H9 (cell line): ENCODE measurements around the gene STAU1. TPM values are rescaled to one million over a fixed set of nuclear protein-coding genes. Genes with fewer than 3 reads are reported as not detected.

Experiments
- DNase-seq: peaks from one replicate; pipeline ENCODE4 v3.0.0-alpha.2; 2017
- H2AFZ ChIP-seq: one replicate; pipeline ENCODE4 v1.6.1; 2013; ENCODE audit warnings: mild to moderate bottlenecking, low read length, control low read depth, moderate library complexity
- H2AK5ac ChIP-seq: 2 replicates; pipeline ENCODE4 v1.6.1; 2013; ENCODE audit warnings: low read length, control low read depth, mixed read lengths; ENCODE audit not compliant: insufficient read length
- H2BK120ac ChIP-seq: one replicate; pipeline ENCODE4 v1.6.1; 2013; ENCODE audit warnings: low read depth, mild to moderate bottlenecking, low read length, control low read depth, inconsistent platforms; ENCODE audit not compliant: poor library complexity, severe bottlenecking
- H2BK12ac ChIP-seq: 2 replicates; pipeline ENCODE4 v1.6.1; 2013; ENCODE audit warnings: low read length, control low read depth, mixed read lengths, low read depth; ENCODE audit not compliant: insufficient read length
- H2BK15ac ChIP-seq: 2 replicates; pipeline ENCODE4 v1.6.1; 2013; ENCODE audit warnings: low read depth, low read length, control low read depth
- H2BK20ac ChIP-seq: one replicate; pipeline ENCODE4 v1.6.1; 2013; ENCODE audit warnings: low read depth, mild to moderate bottlenecking, low read length, control low read depth, inconsistent platforms; ENCODE audit not compliant: poor library complexity, severe bottlenecking
- H2BK5ac ChIP-seq: 2 replicates; pipeline ENCODE4 v1.6.1; 2013; ENCODE audit warnings: low read length, control low read depth, mixed read lengths; ENCODE audit not compliant: insufficient read length
- H3K14ac ChIP-seq: 2 replicates; pipeline ENCODE4 v1.6.1; 2013; ENCODE audit warnings: low read length, control low read depth; ENCODE audit not compliant: insufficient read depth
- H3K18ac ChIP-seq: 2 replicates; pipeline ENCODE4 v1.6.1; 2013; ENCODE audit warnings: low read depth, mild to moderate bottlenecking, mixed read lengths, low read length, control low read depth; ENCODE audit not compliant: insufficient read length
- H3K23ac ChIP-seq: 2 replicates; pipeline ENCODE4 v1.6.1; 2013; ENCODE audit warnings: low read length, control low read depth, mixed read lengths, low read depth; ENCODE audit not compliant: insufficient read length
- H3K23me2 ChIP-seq: 2 replicates; pipeline ENCODE4 v1.6.1; 2013; ENCODE audit warnings: low read depth, mild to moderate bottlenecking, mixed read lengths, low read length, control low read depth; ENCODE audit not compliant: insufficient read length, poor library complexity, severe bottlenecking
- H3K27ac ChIP-seq: 2 replicates; pipeline ENCODE4 v1.5.1; 2013; ENCODE audit warnings: low read length, control low read depth, mixed read lengths, low read depth; ENCODE audit not compliant: insufficient read length
- H3K27me3 ChIP-seq: 2 replicates; pipeline ENCODE4 v1.6.1; 2013; ENCODE audit warnings: low read length, control low read depth, inconsistent platforms; ENCODE audit not compliant: insufficient read depth
- H3K4ac ChIP-seq: 2 replicates; pipeline ENCODE4 v1.6.1; 2013; ENCODE audit warnings: low read depth, mild to moderate bottlenecking, control low read depth, inconsistent platforms, low read length, moderate library complexity
- H3K4me1 ChIP-seq: 2 replicates; pipeline ENCODE4 v1.6.1; 2013; ENCODE audit warnings: low read length, control low read depth, inconsistent platforms; ENCODE audit not compliant: insufficient read depth
- H3K4me2 ChIP-seq: 2 replicates; pipeline ENCODE4 v1.6.1; 2013; ENCODE audit warnings: low read length, control low read depth, mixed read lengths; ENCODE audit not compliant: insufficient read length, insufficient read depth
- H3K56ac ChIP-seq: 2 replicates; pipeline ENCODE4 v1.6.1; 2013; ENCODE audit warnings: low read depth, mild to moderate bottlenecking, mixed read lengths, low read length, control low read depth; ENCODE audit not compliant: insufficient read length
- H3K79me1 ChIP-seq: 2 replicates; pipeline ENCODE4 v1.6.1; 2013; ENCODE audit warnings: low read depth, mild to moderate bottlenecking, moderate library complexity, low read length, control low read depth, inconsistent platforms; ENCODE audit not compliant: insufficient read depth, poor library complexity, severe bottlenecking
- H3K79me2 ChIP-seq: 2 replicates; pipeline ENCODE4 v1.6.1; 2013; ENCODE audit warnings: low read length, control low read depth, inconsistent platforms; ENCODE audit not compliant: insufficient read depth
- H3K9ac ChIP-seq: 2 replicates; pipeline ENCODE4 v1.6.1; 2013; ENCODE audit warnings: low read length, control low read depth, mixed read lengths; ENCODE audit not compliant: insufficient read length; ENCODE audit errors: extremely low read depth
- H3K9me3 ChIP-seq: one replicate; pipeline ENCODE4 v1.6.1; 2013; ENCODE audit warnings: low read depth, low read length, inconsistent platforms; ENCODE audit not compliant: control insufficient read depth
- H3T11ph ChIP-seq: one replicate; pipeline ENCODE4 v1.6.1; 2013; ENCODE audit warnings: mild to moderate bottlenecking, low read length, control low read depth, inconsistent platforms
- H4K20me1 ChIP-seq: one replicate; pipeline ENCODE4 v1.6.1; 2013; ENCODE audit not compliant: control insufficient read depth, insufficient read length, insufficient read depth
- H4K5ac ChIP-seq: 2 replicates; pipeline ENCODE4 v1.6.1; 2013; ENCODE audit warnings: low read depth, mild to moderate bottlenecking, mixed read lengths, low read length, control low read depth; ENCODE audit not compliant: insufficient read length
- H4K8ac ChIP-seq: replicated peaks from 2 replicates; pipeline ENCODE4 v1.6.1; 2013; ENCODE audit warnings: low read length, control low read depth, mixed read lengths, low read depth; ENCODE audit not compliant: insufficient read length
- H4K91ac ChIP-seq: 2 replicates; pipeline ENCODE4 v1.6.1; 2013; ENCODE audit warnings: low read depth, mild to moderate bottlenecking, moderate library complexity, mixed read lengths, low read length, control low read depth; ENCODE audit not compliant: insufficient read length
- H3K27ac Mint-ChIP-seq, 3 experiments: 2 replicates in 2 of 3; 3 replicates in 1 of 3; pipeline ENCODE4 v1.8.0; 2020 to 2021; ENCODE audit warnings: mixed read lengths in 3 of 3, mild to moderate bottlenecking in 1 of 3, moderate library complexity in 1 of 3
- H3K27me3 Mint-ChIP-seq: 2 replicates; pipeline ENCODE4 v1.8.0; 2021; ENCODE audit warnings: low read depth, mild to moderate bottlenecking, moderate library complexity, mixed read lengths
- H3K36me3 Mint-ChIP-seq, 3 experiments: 2 replicates in 2 of 3; 3 replicates in 1 of 3; pipeline ENCODE4 v1.8.0; 2020 to 2021; ENCODE audit warnings: low read depth in 3 of 3, mixed read lengths in 3 of 3; ENCODE audit not compliant: insufficient read depth in 1 of 3
- H3K4me1 Mint-ChIP-seq, 2 experiments: 2 replicates each; pipeline ENCODE4 v1.8.0; 2020; ENCODE audit warnings: mixed read lengths in 2 of 2
- H3K4me3 Mint-ChIP-seq, 2 experiments: 2 replicates in 1 of 2; 3 replicates in 1 of 2; pipeline ENCODE4 v1.8.0; 2020 to 2021; ENCODE audit warnings: mild to moderate bottlenecking in 2 of 2, mixed read lengths in 2 of 2, moderate library complexity in 1 of 2
- H3K9me3 Mint-ChIP-seq, 2 experiments: 2 replicates in 1 of 2; 3 replicates in 1 of 2; pipeline ENCODE4 v1.8.0; 2020; ENCODE audit warnings: mild to moderate bottlenecking in 2 of 2, mixed read lengths in 2 of 2, moderate library complexity in 1 of 2
- CTCF ChIP-seq: fragments of 200-600 bp; sonication (generic); conservative IDR thresholded peaks from 3 replicates; pipeline ENCODE4 v1.8.0; 2021; ENCODE audit warnings: antibody characterized with exemption, mild to moderate bottlenecking
- total RNA-seq: library from RNA; stranded (reverse); gene quantifications from 2 replicates; pipeline ENCODE4 v1.2.1, GENCODE V29; 2021

Gene STAU1
- total RNA-seq, 1 experiment from 2014 or later: 106 TPM

GRCh38 chr20:49214571-49214970, 26.4 kb upstream of the STAU1 start:
- Histone ChIP-seq H2BK15ac (no peak overlapping the region), H3K27ac (no peak overlapping the region)
- no peak for TF ChIP-seq CTCF

More at GRCh38 chr20:49214571-49214970, 26.4 kb upstream of the STAU1 start:
- H3K9me3 Mint-ChIP-seq: peaks cover 3 to 7% of the 10 kb centered on the region in 2 experiments
- Histone ChIP-seq H2BK5ac (no peak overlapping the region), H3K23ac (no peak overlapping the region), H3K14ac (no peak overlapping the region), H3K79me2 (no peaks in the 10 kb centered on the region), H4K20me1 (no peaks in the 10 kb centered on the region), H3K9me3 (no peaks in the 10 kb centered on the region), H2AK5ac (no peak overlapping the region), H4K91ac (no peak overlapping the region), H2BK12ac (no peak overlapping the region), H2BK20ac (no peak overlapping the region), H3K4ac (no peak overlapping the region), H3K9ac (no peak overlapping the region), H3K4me1 (no peaks in the 10 kb centered on the region), H3K23me2 (peaks cover 3% of the 10 kb centered on the region), H2BK120ac (no peak overlapping the region), H2AFZ (no peak overlapping the region), H3K79me1 (no peaks in the 10 kb centered on the region), H3K18ac (no peak overlapping the region), H3T11ph (no peak overlapping the region), H4K5ac (no peak overlapping the region), H3K4me2 (no peak overlapping the region), H3K56ac (no peak overlapping the region), H4K8ac (no peak overlapping the region), H3K27me3 (no peaks in the 10 kb centered on the region)
- no peak overlapping the region for H3K27ac Mint-ChIP-seq
- peaks cover 0 to 4% (median 0%) of the 10 kb centered on the region in 3 experiments; a peak in 2 of 7 replicates for H3K36me3 Mint-ChIP-seq
- H3K4me1 Mint-ChIP-seq: peaks cover 9% of the 10 kb centered on the region in 2 experiments
- no peak overlapping the region for H3K4me3 Mint-ChIP-seq
- DNase-seq: no peak
- H3K27me3 Mint-ChIP-seq: no peaks in the 10 kb centered on the region; the same call in 1 of the 2 replicates
